ENCODE data around the gene ABHD11.

GRCh38 chr7:73770002-73770859 lies 31.6 kb upstream of the ABHD11 start, which contains the start of gene CLDN3:
- TF ChIP-seq CTCF (IDR thresholded peaks at IDR 0.05) (no peak), EP300 (IDR thresholded peaks at IDR 0.05) (no peak)
